ENCODE data around the gene TECTA.

DNA sequence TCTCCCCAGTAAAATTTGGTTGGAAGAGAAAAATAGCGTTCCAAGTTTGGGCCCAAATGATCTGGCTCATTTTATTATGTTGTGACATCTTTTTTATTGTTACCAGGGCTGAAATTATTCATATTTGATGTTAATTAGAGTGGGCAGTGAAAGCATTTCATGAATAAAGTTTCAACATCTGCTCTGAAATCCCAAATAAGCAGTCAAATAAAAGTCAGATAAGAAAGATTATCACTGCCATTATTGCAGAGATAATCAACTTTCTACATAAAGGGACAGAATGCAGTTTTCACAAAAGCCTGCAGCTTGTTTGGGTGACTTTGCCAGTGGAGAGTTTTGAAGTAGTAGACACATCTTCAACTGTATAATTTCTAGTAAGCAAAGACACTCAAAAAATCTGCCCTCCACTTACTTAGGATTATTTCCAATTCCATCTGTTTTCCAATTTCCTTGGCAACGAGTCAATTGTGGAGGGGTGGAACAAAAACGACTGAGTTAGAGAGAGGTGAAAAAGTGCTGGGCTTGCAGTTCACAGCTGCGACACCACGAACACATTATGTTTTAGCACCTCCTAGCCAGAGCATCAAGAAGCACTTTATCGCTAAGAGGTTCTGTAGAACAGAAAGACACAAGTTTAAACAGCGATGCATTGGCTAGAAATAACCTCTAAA is 9.0 kb downstream of the TECTA start:
- TF ChIP-seq, protein P1, sequence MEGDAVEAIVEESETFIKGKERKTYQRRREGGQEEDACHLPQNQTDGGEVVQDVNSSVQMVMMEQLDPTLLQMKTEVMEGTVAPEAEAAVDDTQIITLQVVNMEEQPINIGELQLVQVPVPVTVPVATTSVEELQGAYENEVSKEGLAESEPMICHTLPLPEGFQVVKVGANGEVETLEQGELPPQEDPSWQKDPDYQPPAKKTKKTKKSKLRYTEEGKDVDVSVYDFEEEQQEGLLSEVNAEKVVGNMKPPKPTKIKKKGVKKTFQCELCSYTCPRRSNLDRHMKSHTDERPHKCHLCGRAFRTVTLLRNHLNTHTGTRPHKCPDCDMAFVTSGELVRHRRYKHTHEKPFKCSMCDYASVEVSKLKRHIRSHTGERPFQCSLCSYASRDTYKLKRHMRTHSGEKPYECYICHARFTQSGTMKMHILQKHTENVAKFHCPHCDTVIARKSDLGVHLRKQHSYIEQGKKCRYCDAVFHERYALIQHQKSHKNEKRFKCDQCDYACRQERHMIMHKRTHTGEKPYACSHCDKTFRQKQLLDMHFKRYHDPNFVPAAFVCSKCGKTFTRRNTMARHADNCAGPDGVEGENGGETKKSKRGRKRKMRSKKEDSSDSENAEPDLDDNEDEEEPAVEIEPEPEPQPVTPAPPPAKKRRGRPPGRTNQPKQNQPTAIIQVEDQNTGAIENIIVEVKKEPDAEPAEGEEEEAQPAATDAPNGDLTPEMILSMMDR (IDR thresholded peaks at IDR 0.05; ENCODE audit: insufficient read depth, low read depth, low read length) = no peak
- no peak for TF ChIP-seq EZH2 (IDR thresholded peaks at IDR 0.05; ENCODE audit: insufficient read depth, low read length)

All from astrocyte (in vitro differentiated cells and primary cell).